ENCODE results near the gene FOXN3.

DNA sequence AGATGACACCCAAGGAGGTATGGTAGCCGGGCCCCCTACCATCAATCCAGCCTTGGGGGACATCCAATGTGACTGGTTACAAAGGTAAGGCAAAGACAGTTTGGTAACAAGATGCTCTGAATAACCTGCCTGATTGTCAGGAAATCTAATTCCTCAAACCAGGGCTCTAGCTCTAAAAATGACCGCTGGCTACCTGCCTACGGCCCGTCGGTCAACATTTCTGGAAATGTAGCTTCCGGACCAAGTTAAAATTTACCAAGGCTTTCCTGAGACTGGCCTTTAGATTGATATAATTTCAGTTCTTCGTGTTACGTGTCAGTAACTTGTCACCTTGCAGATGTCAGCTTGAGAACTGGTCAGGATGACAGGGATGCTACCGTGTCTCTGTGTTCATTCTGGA is 34.2 kb upstream of the FOXN3 start:
- TF ChIP-seq YY1 (IDR thresholded peaks at IDR 0.05; ENCODE audit: insufficient read depth, insufficient read length), result no peak
- TF ChIP-seq SUZ12 (IDR thresholded peaks at IDR 0.05; ENCODE audit: extremely low read depth, insufficient read depth, insufficient read length), result no peak
- TF ChIP-seq ZNF274 (IDR thresholded peaks at IDR 0.05; ENCODE audit: low read depth, low read length), result no peak

Data from NT2/D1 (cell line).